ENCODE data around the gene TYROBP.
A peak's percentile ranks its signal among the peaks of the same experiment; 100 is the strongest.

The TYROBP gene

DNA sequence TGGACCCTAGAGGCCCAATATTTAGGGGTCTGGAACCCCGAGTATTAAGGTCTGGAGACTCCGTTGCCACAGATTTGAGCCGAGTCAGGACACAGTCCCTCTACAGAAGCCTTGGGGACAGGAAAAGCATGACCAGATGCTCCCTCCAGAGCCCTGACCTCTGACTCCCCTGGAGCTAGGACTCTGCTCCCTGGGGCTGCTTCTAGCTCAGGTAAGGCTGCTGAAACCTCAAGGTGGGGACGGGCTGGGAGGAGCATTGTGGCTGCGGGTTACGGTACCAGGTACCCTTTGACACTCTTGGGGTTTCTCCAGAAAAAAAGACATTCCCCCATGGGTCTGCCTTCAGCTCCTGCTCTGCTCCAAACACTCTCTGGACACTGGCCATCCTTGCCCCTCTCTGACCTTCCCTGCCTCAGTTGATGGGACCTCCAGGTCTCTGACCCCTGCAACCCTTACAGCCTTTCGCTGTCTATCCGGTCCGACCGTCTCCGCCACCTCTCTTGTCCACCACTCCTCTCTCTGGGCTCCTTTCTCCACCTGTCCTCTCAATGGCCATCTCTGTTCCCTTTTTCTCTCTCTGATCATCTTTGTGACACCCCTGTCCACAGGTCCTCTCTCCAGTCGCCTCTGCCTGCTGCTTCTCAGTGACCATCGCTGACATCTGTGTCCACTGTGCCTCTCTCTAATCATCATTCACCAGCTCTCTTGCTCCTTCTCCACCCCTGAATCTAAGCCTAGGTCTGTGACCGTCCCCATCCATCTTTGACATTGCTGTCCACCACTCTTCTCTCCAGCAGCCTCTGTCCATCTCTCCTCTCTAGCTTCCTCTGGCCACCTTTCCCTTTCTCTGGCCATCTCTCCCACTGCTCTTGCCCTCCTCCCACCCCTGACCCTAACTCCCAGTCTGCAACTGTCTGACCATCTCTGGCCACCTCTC, 29.5 kb upstream of the TYROBP start:
- no peak for DNase-seq (ENCODE audit: low read depth)
- peak overlapping the region; percentile 64 for H3K4me3 ChIP-seq (ENCODE audit: low read length)
- TF ChIP-seq, protein P1, sequence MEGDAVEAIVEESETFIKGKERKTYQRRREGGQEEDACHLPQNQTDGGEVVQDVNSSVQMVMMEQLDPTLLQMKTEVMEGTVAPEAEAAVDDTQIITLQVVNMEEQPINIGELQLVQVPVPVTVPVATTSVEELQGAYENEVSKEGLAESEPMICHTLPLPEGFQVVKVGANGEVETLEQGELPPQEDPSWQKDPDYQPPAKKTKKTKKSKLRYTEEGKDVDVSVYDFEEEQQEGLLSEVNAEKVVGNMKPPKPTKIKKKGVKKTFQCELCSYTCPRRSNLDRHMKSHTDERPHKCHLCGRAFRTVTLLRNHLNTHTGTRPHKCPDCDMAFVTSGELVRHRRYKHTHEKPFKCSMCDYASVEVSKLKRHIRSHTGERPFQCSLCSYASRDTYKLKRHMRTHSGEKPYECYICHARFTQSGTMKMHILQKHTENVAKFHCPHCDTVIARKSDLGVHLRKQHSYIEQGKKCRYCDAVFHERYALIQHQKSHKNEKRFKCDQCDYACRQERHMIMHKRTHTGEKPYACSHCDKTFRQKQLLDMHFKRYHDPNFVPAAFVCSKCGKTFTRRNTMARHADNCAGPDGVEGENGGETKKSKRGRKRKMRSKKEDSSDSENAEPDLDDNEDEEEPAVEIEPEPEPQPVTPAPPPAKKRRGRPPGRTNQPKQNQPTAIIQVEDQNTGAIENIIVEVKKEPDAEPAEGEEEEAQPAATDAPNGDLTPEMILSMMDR (conservative IDR thresholded peaks at IDR 0.05; ENCODE audit: low read depth, low read length) = no peak

DNA sequence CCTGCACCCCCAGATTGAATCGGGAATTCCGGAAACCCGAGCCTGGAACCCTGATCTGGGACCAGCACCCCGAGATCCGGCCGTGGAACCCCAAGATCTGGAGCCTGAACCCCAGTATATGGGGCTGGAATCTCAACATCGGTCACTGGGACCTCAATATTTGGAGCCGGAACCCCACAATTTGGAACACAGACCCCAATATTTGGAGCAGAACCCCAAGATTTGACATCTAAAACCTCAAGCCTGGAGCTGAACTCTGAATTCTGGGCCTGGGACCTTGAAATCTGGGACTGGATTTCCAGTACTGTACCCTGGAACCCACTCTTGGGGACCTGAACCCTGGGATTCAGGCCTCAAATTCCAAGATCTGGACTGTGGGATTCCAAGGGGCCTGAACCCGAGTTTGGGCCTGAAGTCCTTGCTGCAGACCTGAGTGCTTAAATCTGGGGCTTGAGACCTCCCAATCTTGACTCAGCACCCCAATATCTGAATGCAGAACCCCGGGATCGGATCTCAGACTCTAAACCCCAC, 28.7 kb upstream of the TYROBP start:
- no peak for DNase-seq (ENCODE audit: low read depth)
- TF ChIP-seq, protein P1 (conservative IDR thresholded peaks at IDR 0.05; ENCODE audit: low read depth, low read length) = no peak
- peak overlapping the region; percentile 64 for H3K4me3 ChIP-seq (ENCODE audit: low read length)

DNA sequence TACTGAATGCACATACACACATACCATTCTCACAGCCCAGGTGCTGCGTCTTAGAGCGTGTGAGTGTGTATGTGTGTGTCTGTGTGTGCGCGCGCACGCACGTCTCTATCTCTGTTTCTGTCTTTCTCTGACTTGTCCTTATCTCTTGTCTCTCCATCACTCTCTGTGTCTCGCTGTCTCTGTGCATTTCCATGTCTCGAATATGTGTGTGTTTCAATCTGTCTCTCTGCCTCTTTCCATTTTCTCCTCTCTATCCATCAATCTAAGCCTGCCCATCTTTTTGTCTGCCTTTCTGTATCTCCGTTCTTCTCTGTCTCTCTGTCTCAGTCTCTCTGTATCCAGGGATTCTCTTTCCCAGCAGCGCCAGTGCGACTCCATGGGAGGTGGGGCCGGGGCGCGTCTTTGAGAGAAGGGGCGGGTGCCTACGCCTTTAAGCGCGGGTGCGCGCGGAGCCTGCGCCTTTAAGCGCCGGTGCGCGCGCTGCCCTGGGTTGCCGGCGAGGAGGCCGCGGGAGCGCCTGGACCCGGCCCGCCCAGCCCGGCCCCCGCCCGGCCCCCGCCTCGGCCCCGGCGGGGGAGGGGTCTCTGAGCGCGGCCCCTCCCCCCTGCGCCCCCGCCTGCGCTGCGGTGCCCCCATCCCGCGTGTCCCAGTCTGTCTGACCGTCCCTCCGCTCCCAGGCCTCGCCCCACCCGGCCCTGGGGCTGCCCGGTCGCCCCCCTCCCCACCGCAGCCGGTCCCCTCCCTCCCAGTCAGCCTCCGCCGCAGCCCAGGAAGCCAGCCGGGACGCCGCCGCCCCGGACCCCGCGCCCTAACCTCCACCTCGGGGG, 28.0 kb upstream of the TYROBP start, which contains the start of gene LRFN3:
Gene LRFN3, plus strand, starts transcription at position 464 of the 827 bp plus-strand sequence. CDS start 3,052 bp downstream, outside the sequence.
- TF ChIP-seq, protein P1 (conservative IDR thresholded peaks at IDR 0.05; ENCODE audit: low read depth, low read length) = no peak
- H3K4me3 ChIP-seq (ENCODE audit: low read length) = peak within 1 kb of the TSS; percentile 82
- DNase-seq (ENCODE audit: low read depth) = no peak

DNA sequence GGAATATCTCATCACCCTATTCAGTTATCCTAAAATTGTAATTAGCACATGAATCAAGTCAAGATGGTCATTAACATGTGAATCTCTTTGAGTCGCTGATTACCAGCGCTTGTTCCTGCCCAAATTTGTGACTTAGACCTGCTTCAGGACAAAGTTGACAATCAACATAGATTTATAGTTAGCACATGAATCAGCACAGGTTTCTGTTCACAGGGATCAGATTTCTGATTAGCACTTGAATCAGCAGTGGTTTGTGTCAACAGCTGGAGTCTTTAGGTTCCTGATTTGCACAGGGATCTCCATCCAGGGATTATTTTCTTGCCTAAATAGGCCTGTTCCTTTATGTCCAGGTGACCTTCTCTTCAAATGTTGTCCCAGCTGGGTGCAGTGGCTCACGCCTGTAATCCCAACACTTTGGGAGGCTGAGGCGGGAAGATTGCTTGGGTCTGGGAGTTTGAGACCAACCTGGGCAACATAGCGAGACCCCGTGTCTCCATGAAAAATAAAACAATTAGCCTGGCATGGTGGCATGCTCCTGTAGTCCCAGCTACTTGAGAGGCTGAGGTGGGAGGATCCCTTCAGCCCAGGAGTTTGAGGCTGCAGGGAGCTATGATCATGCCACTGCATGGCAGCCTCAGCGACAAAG, 24.3 kb upstream of the TYROBP start:
- no peak for DNase-seq (ENCODE audit: low read depth)
- TF ChIP-seq, protein P1 (conservative IDR thresholded peaks at IDR 0.05; ENCODE audit: low read depth, low read length) = no peak

DNA sequence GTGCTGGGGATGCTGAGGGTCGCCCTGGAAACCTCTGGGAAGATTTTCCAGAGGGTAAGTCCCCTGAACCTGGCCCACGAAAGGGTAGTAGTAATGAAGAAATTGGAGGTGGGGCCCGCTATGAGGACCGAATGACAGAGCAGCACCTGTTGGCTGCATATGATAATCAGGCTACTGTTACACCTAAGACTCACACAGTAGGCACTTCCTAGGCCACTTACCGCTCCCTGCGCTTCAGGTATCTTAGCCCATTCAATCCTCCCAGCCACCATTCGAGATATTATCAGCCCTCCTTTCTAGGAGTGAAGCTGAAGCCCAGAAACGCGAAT, 23.7 kb upstream of the TYROBP start:
- peak overlapping the region; percentile 8 for H3K4me3 ChIP-seq (ENCODE audit: low read length)
- TF ChIP-seq, protein P1 (conservative IDR thresholded peaks at IDR 0.05; ENCODE audit: low read depth, low read length) = no peak
- DNase-seq (ENCODE audit: low read depth) = no peak

More for the DNA sequence above, 24.3 kb upstream of the TYROBP start:
- H3K4me3 ChIP-seq (ENCODE audit: low read length) = no peak overlapping the region

DNA sequence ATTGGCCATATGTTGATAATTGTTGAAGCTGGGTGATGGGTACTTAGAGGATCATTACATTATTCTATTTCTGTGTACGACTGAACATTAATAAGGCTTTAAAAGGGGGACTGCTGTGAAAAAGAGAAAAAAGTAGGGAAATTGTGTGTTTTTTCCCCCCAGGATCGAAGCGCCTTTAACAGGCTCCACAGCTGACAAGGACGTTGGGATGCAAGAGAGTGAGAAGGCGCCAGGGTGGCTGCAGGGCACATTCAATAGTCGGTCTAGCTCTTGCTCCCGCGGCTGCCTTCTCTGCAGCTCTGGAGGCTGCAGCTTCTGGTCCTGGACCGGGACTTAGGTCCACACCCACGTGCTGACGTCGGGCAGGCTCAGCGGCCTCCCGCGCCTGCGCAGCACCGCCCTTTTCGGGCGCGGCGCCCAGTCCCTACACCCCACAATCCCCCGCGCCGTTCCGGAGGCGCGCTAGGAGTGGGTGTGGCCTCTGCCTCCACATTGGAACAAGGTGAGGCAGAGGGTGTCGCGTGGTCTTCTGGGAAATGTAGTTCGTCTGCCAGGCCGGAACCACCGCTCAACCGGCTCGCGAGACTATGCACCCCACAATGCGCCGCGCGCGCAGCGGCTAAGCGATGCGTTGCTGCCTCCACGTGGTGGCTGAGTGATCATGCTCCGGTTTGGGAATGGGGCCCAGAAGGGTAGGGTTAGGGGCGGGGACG, 23.2 kb upstream of the TYROBP start:
- peak; percentile 97 for DNase-seq (ENCODE audit: low read depth)
- TF ChIP-seq, protein P1 (conservative IDR thresholded peaks at IDR 0.05; ENCODE audit: low read depth, low read length) = peak; percentile 84
- peak overlapping the region; percentile 37 for H3K4me3 ChIP-seq (ENCODE audit: low read length)
